ENCODE measurements around the gene CDH4.

- TF ChIP-seq POLR2A (IDR thresholded peaks at IDR 0.05) (no peak), EP300 (IDR thresholded peaks at IDR 0.05) (no peak)
Measured at GRCh38 chr20:61857414-61857775, 605.3 kb downstream of the CDH4 start.

All from sigmoid colon (tissue), 4 donors.